DOHH2 (cell line): ENCODE data around the gene EPHB1.

Experiments
- H3F3A ChIP-seq: fragments of 200-600 bp; sonication (generic), shearing (Covaris generic); 2 replicates; pipeline ENCODE4 v1.6.0; 2016; ENCODE audit warnings: antibody characterized with exemption, mild to moderate bottlenecking; ENCODE audit not compliant: control insufficient read depth, insufficient read depth
- H3K27ac ChIP-seq: fragments of 200-600 bp; sonication (generic); 2 replicates; pipeline ENCODE4 v1.5.1; 2014; ENCODE audit warnings: low read depth, mild to moderate bottlenecking, low read length, moderate library complexity
- H3K27me3 ChIP-seq: fragments of 200-600 bp; sonication (generic); 2 replicates; pipeline ENCODE4 v1.6.1; 2014; ENCODE audit warnings: mild to moderate bottlenecking, low read length, mixed read lengths; ENCODE audit not compliant: control insufficient read depth
- H3K36me3 ChIP-seq: fragments of 200-600 bp; sonication (generic); 2 replicates; pipeline ENCODE4 v1.6.1; 2014; ENCODE audit warnings: mild to moderate bottlenecking, low read length, moderate library complexity, mixed read lengths; ENCODE audit not compliant: control insufficient read depth
- H3K4me1 ChIP-seq: fragments of 200-600 bp; sonication (generic); 2 replicates; pipeline ENCODE4 v1.6.1; 2014; ENCODE audit warnings: mild to moderate bottlenecking, low read length, mixed read lengths; ENCODE audit not compliant: control insufficient read depth
- H3K4me2 ChIP-seq: fragments of 200-600 bp; sonication (generic); 2 replicates; pipeline ENCODE4 v1.6.0; 2014; ENCODE audit warnings: mild to moderate bottlenecking, low read length, moderate library complexity
- H3K4me3 ChIP-seq: fragments of 200-600 bp; sonication (generic); 2 replicates; pipeline ENCODE4 v1.5.1; 2014; ENCODE audit warnings: mild to moderate bottlenecking, low read length, mixed read lengths
- H3K79me2 ChIP-seq: fragments of 200-600 bp; sonication (generic); 2 replicates; pipeline ENCODE4 v1.6.1; 2014; ENCODE audit warnings: mild to moderate bottlenecking, low read length, mixed read lengths; ENCODE audit not compliant: control insufficient read depth
- H3K9me2 ChIP-seq: fragments of 200-600 bp; sonication (generic); replicated peaks from 2 replicates; pipeline ENCODE4 v1.6.1; 2014; ENCODE audit warnings: mild to moderate bottlenecking, low read length, mixed read lengths; ENCODE audit not compliant: control insufficient read depth
- H3K9me3 ChIP-seq: fragments of 200-600 bp; sonication (generic); 2 replicates; pipeline ENCODE4 v1.6.1; 2014; ENCODE audit warnings: antibody characterized with exemption, low read length, mixed read lengths; ENCODE audit not compliant: control insufficient read depth, insufficient read depth
- H4K20me1 ChIP-seq: fragments of 200-600 bp; sonication (generic); 2 replicates; pipeline ENCODE4 v1.6.0; 2014; ENCODE audit warnings: low read depth, mild to moderate bottlenecking, antibody characterized with exemption, low read length, moderate library complexity; ENCODE audit not compliant: control insufficient read depth, insufficient read depth
- CTCF ChIP-seq: fragments of 200-600 bp; sonication (generic); IDR thresholded peaks from one replicate; pipeline ENCODE4 v1.5.1; 2014; ENCODE audit warnings: antibody characterized with exemption, mild to moderate bottlenecking, low read depth, low read length; ENCODE audit not compliant: poor library complexity, severe bottlenecking
- EZH2phosphoT487 ChIP-seq: fragments of 200-600 bp; sonication (generic); IDR thresholded peaks from 2 replicates; pipeline ENCODE4 v1.6.1; 2017; ENCODE audit warnings: borderline replicate concordance, mild to moderate bottlenecking, antibody characterized with exemption, low read length, moderate library complexity, mixed read lengths

EPHB1 gene

GRCh38 chr3:135127946-135128470 lies 332.9 kb downstream of the EPHB1 start:
- no peaks in the 10 kb centered on the region for H3K27me3 ChIP-seq
- H3K4me1 ChIP-seq: no peaks in the 10 kb centered on the region
- no peaks in the 10 kb centered on the region for H3F3A ChIP-seq
- H3K4me2 ChIP-seq: no peak overlapping the region
- H3K9me2 ChIP-seq: no peaks in the 10 kb centered on the region
- no peaks in the 10 kb centered on the region for H3K36me3 ChIP-seq
- no peaks in the 10 kb centered on the region; the same call in 1 of the 2 replicates for H3K9me3 ChIP-seq
- no peak overlapping the region for H3K4me3 ChIP-seq
- TF ChIP-seq CTCF: no peak
- TF ChIP-seq EZH2phosphoT487: no peak
- no peak overlapping the region for H3K27ac ChIP-seq
- no peaks in the 10 kb centered on the region for H4K20me1 ChIP-seq
- no peaks in the 10 kb centered on the region for H3K79me2 ChIP-seq

GRCh38 chr3:135128818-135129217 lies 333.8 kb downstream of the EPHB1 start:
- no peaks in the 10 kb centered on the region for H4K20me1 ChIP-seq
- no peaks in the 10 kb centered on the region for H3K27me3 ChIP-seq
- H3K4me2 ChIP-seq: no peak overlapping the region
- no peaks in the 10 kb centered on the region for H3K9me2 ChIP-seq
- H3K4me1 ChIP-seq: no peaks in the 10 kb centered on the region
- no peaks in the 10 kb centered on the region for H3F3A ChIP-seq
- H3K9me3 ChIP-seq: no peaks in the 10 kb centered on the region; the same call in 1 of the 2 replicates
- TF ChIP-seq EZH2phosphoT487 (no peak), CTCF (no peak)
- H3K79me2 ChIP-seq: no peaks in the 10 kb centered on the region
- no peak overlapping the region for H3K4me3 ChIP-seq
- no peaks in the 10 kb centered on the region for H3K36me3 ChIP-seq
- H3K27ac ChIP-seq: no peak overlapping the region

GRCh38 chr3:135131290-135131689 lies 336.2 kb downstream of the EPHB1 start:
- H3F3A ChIP-seq: no peaks in the 10 kb centered on the region
- no peak overlapping the region for H3K27ac ChIP-seq
- no peaks in the 10 kb centered on the region for H3K27me3 ChIP-seq
- H3K9me3 ChIP-seq: no peaks in the 10 kb centered on the region
- H3K9me2 ChIP-seq: no peaks in the 10 kb centered on the region
- H3K36me3 ChIP-seq: no peaks in the 10 kb centered on the region
- no peaks in the 10 kb centered on the region for H4K20me1 ChIP-seq
- H3K79me2 ChIP-seq: no peaks in the 10 kb centered on the region
- H3K4me3 ChIP-seq: no peak overlapping the region
- TF ChIP-seq CTCF (no peak), EZH2phosphoT487 (no peak)
- H3K4me1 ChIP-seq: no peaks in the 10 kb centered on the region
- H3K4me2 ChIP-seq: no peak overlapping the region
